MM.1S (cell line): ENCODE measurements around the gene HRH2.

Experiments used
- DNase-seq: peaks from one replicate; pipeline ENCODE4 v3.0.0-alpha.2; 2015
- H2AFZ ChIP-seq: fragments of 300-600 bp; sonication (generic); 2 replicates; pipeline ENCODE4 v1.6.0; 2016; ENCODE audit warnings: antibody characterized with exemption, low read length
- H3F3A ChIP-seq: fragments of 300-600 bp; sonication (generic); 2 replicates; pipeline ENCODE4 v1.6.1; 2016; ENCODE audit warnings: mild to moderate bottlenecking, antibody characterized with exemption, low read length, moderate library complexity, mixed read lengths; ENCODE audit not compliant: insufficient read depth
- H3K27ac ChIP-seq: fragments of 300-600 bp; sonication (generic); 2 replicates; pipeline ENCODE4 v1.5.1; 2016; ENCODE audit warnings: mild to moderate bottlenecking, low read length
- H3K27me3 ChIP-seq: fragments of 300-600 bp; sonication (generic); replicated peaks from 2 replicates; pipeline ENCODE4 v1.6.0; 2016; ENCODE audit warnings: low read length; ENCODE audit not compliant: insufficient read depth
- H3K36me3 ChIP-seq: fragments of 300-600 bp; sonication (generic); replicated peaks from 2 replicates; pipeline ENCODE4 v1.6.1; 2016; ENCODE audit warnings: mild to moderate bottlenecking, low read length, mixed read lengths; ENCODE audit not compliant: insufficient read depth
- H3K4me1 ChIP-seq: fragments of 300-600 bp; sonication (generic); 2 replicates; pipeline ENCODE4 v1.6.1; 2016; ENCODE audit warnings: low read length, mixed read lengths
- H3K4me2 ChIP-seq: fragments of 300-600 bp; sonication (generic); 2 replicates; pipeline ENCODE4 v1.6.0; 2016; ENCODE audit warnings: low read depth, low read length
- H3K4me3 ChIP-seq: fragments of 300-600 bp; sonication (generic); 2 replicates; pipeline ENCODE4 v1.5.1; 2016; ENCODE audit warnings: low read length, mixed read lengths
- H3K79me2 ChIP-seq: fragments of 300-600 bp; sonication (generic); 2 replicates; pipeline ENCODE4 v1.6.1; 2016; ENCODE audit warnings: mixed run types, low read length, mixed read lengths
- H3K9ac ChIP-seq: fragments of 300-600 bp; sonication (generic); 2 replicates; pipeline ENCODE4 v1.6.1; 2016; ENCODE audit warnings: low read length, mixed read lengths
- H3K9me2 ChIP-seq: fragments of 300-600 bp; sonication (generic); replicated peaks from 2 replicates; pipeline ENCODE4 v1.6.1; 2016; ENCODE audit warnings: mild to moderate bottlenecking, low read length, mixed read lengths; ENCODE audit not compliant: insufficient read depth
- H3K9me3 ChIP-seq: fragments of 300-600 bp; sonication (generic); replicated peaks from 2 replicates; pipeline ENCODE4 v1.6.1; 2016; ENCODE audit warnings: mild to moderate bottlenecking, low read length, mixed read lengths; ENCODE audit not compliant: insufficient read depth
- H4K20me1 ChIP-seq: fragments of 300-600 bp; sonication (generic); 2 replicates; pipeline ENCODE4 v1.6.1; 2016; ENCODE audit warnings: mild to moderate bottlenecking, low read length, moderate library complexity, mixed read lengths; ENCODE audit not compliant: insufficient read depth
- CTCF ChIP-seq: fragments of 300-600 bp; sonication (generic); IDR thresholded peaks from 2 replicates; pipeline ENCODE4 v1.5.1; 2016; ENCODE audit warnings: antibody characterized with exemption, low read length, mixed read lengths
- EZH2 ChIP-seq: fragments of 300-600 bp; sonication (generic); optimal IDR thresholded peaks from 2 replicates; pipeline ENCODE3; 2017; ENCODE audit warnings: low read depth, mild to moderate bottlenecking, antibody characterized with exemption, low read length, mixed read lengths
- EZH2phosphoT487 ChIP-seq: fragments of 300-600 bp; sonication (generic); IDR thresholded peaks from 2 replicates; pipeline ENCODE4 v1.6.1; 2018; ENCODE audit warnings: antibody characterized with exemption, low read length

HRH2 gene

GRCh38 chr5:175695161-175696126 is 37.6 kb downstream of the HRH2 start:
- Histone ChIP-seq H3K9me2 (no peaks in the 10 kb centered on the region), H3K4me2 (no peak overlapping the region), H3F3A (no peaks in the 10 kb centered on the region), H3K4me3 (no peak overlapping the region), H3K27me3 (no peaks in the 10 kb centered on the region), H2AFZ (no peak overlapping the region), H3K36me3 (no peaks in the 10 kb centered on the region), H3K9me3 (no peaks in the 10 kb centered on the region), H3K79me2 (peaks cover 69% of the 10 kb centered on the region), H4K20me1 (no peaks in the 10 kb centered on the region), H3K4me1 (peaks cover 7% of the 10 kb centered on the region; the same call in 1 of the 2 replicates), H3K9ac (no peak overlapping the region), H3K27ac (no peak overlapping the region)
- TF ChIP-seq CTCF: no peak
- no peak for TF ChIP-seq EZH2phosphoT487
- TF ChIP-seq EZH2: no peak
- DNase-seq: no peak

- no peaks in the 10 kb centered on the region for H3K9me3 ChIP-seq
- H3K4me3 ChIP-seq: no peak overlapping the region
- no peak overlapping the region for H3K27ac ChIP-seq
- H3K79me2 ChIP-seq: peaks cover 63% of the 10 kb centered on the region
- H3K36me3 ChIP-seq: no peaks in the 10 kb centered on the region
- H3K9ac ChIP-seq: no peak overlapping the region
- peak overlapping the region; percentile 2; the same call in 1 of the 2 replicates for H3K4me2 ChIP-seq
- H4K20me1 ChIP-seq: no peaks in the 10 kb centered on the region
- DNase-seq: no peak
- no peaks in the 10 kb centered on the region for H3K27me3 ChIP-seq
- no peaks in the 10 kb centered on the region for H3F3A ChIP-seq
- H2AFZ ChIP-seq: no peak overlapping the region
- H3K9me2 ChIP-seq: no peaks in the 10 kb centered on the region
- peaks cover 7% of the 10 kb centered on the region; the same call in 1 of the 2 replicates for H3K4me1 ChIP-seq
- TF ChIP-seq CTCF (peak; percentile 50), EZH2phosphoT487 (no peak), EZH2 (no peak)
Observed at GRCh38 chr5:175696139-175696854, 38.4 kb downstream of the HRH2 start.

- Histone ChIP-seq H3K9me3 (no peaks in the 10 kb centered on the region), H3F3A (no peaks in the 10 kb centered on the region), H3K27ac (no peak overlapping the region), H3K9me2 (no peaks in the 10 kb centered on the region), H3K4me1 (peaks cover 7% of the 10 kb centered on the region; the same call in 1 of the 2 replicates), H3K4me2 (no peak overlapping the region), H3K27me3 (no peaks in the 10 kb centered on the region), H3K79me2 (peaks cover 64% of the 10 kb centered on the region), H3K9ac (no peak overlapping the region), H3K36me3 (no peaks in the 10 kb centered on the region), H4K20me1 (no peaks in the 10 kb centered on the region), H2AFZ (no peak overlapping the region), H3K4me3 (no peak overlapping the region)
- no peak for DNase-seq
- no peak for TF ChIP-seq EZH2phosphoT487
- TF ChIP-seq EZH2: no peak
- no peak for TF ChIP-seq CTCF
Observed at GRCh38 chr5:175696855-175697198, 39.0 kb downstream of the HRH2 start.
